DMS53 treated with DMSO at 0.1 percent for 48 hours (cell line): ENCODE results near the gene RCAN1.
A peak's percentile ranks its signal among the peaks of the same experiment; 100 is the strongest.

Experiments
- DNase-seq: peaks from one replicate; lab custom pipeline; 2025; ENCODE audit not compliant: unreplicated experiment; lab: John Stamatoyannopoulos, UW

The RCAN1 gene

DNA sequence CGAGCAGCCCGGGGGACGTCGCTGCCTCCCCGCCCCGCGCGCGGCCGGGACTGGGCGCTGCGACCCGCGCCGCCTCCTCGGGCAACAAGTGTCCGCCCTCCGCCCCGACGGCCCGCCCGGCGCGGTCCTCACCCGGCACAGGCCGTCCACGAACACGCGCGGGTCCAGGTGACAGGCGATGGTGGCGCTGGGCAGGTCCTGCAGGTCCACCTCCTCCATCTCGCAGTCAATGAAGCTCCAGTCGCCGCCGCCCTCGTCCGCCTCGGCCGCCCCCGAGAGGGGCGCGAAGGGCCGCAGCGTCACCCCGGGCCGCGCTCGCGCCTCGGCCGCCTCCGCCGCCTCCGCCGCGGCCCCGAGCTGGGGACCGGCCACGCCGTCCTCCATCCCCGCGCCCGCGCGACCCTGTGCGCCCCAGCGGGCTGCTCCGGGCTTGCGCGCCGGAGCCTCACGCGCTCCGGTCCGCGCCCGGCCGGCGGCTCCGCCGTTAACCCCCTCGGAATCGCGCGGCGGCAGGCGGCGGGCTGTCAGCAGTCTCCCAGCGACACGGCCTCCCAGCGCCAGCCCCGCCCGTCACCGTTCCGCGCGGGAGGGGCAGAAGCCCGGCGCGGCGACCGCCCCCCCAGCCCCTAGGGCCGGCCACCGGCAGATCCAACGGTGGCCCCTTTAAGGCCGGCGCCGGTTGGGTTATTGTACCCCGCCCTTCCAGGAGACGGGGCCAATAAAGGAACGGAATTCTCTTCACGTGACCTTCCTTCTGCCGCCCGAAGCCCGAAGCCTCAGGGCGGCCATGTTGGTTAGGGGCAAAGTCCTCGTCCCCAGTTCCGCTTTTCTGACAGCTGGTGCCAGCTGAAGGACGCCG lies at the start of gene RCAN1:
Gene RCAN1, minus strand, starts transcription at position 486 of the 859 bp plus-strand sequence. Its CDS starts 102 bp downstream, at position 384.
- DNase-seq: peak; percentile 87

DNA sequence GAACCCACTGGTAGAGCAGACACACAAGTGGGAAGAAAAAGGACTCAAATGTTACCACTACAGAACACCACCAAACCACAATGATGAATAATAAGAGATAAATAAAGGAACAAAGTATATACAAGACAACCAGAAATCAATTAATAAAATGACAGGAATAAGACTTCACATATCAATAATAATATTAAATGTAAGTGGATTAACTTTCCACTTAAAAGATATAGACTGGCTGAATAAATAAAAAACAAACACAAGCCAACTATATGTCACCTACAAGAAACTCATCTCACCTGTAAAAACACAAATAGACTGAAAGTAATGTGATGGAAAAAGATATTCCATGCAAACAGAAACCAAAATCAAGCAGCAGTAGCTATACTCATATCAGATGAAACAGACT lies 46.9 kb upstream of the RCAN1 start:
- DNase-seq: no peak

DNA sequence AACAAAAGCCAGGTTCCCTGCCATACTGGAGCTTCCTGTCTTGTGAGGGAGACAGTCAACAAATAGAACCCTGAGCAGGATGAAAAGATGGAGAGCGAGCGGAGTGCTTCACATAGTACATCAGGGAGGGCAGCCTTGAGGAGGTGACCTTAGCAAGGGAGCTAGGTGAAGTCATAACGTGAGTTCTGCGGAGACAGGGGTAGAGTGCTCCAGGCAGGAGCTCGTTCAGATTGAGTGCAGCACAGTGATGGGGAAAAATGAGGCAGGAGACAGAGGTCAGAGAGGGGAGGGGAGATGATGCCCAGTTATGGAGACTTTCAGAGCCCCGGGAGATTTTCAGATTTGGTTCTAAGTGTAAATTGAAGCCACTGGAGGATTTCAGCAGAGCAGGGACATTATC lies 38.6 kb upstream of the RCAN1 start:
- no peak for DNase-seq

DNA sequence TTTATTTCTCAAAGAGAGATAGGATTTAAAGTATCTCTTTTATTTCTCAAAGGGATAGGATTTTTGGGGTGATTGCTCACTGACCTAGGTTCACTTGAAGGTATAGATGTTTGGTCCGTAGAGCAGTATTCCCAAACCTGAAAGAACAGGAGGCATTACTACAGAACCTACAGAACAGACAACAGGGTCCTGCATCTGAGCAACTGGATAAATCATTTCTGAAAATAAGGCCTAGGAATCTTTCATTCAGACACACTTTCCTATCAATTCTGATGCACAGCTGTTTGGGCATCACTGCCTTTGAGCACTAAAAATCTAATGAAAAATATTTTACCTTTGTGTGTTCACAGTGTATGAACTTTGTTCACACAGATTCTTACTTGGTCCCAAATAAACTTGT lies 36.7 kb upstream of the RCAN1 start:
- no peak for DNase-seq

DNA sequence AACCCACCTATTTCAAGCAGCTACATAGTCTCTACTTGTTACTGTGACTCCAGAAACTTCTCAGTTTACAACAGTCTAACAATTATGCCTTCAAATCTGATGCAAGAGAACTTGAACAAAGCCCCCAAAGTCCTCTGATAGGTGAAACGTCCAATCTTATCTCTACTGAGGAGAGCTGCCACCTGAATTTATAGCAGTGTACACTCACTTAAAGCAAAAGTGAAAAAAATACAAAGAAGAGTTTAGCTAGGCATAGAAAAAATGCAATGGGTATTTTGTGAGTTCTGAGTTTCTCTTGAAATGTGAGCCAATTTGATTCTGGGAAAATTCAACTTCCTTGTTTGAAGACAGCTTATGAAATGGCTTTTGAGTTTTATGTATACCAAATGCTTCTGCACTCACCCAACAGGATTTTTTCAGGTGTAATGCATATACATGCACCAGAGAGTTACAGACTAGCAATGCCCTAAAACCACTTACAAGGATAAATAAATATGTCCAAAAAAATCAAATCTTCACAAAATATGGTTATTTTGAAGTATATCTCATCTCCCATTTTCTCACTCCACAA lies 36.0 kb upstream of the RCAN1 start:
- DNase-seq: no peak

DNA sequence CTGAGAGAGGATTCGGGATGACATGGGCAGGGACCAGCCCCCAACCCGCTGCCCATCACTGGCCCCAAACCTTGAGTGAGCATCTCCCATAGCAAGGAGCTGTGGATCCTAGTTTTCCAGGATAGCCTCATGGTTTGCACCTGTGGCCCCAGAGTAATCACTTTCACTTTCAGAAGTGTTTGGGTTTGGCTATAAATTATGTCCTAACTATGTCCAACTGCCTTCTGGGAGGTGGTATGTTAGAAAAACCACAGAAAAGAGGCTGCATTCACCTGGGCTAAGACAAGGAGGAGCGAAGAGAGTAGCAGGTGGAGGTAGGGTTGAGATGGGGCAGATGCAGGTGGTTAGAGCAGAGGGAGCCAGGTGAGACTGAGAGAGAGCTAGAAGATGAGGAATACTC lies 34.5 kb upstream of the RCAN1 start:
- peak; percentile 6 for DNase-seq

DNA sequence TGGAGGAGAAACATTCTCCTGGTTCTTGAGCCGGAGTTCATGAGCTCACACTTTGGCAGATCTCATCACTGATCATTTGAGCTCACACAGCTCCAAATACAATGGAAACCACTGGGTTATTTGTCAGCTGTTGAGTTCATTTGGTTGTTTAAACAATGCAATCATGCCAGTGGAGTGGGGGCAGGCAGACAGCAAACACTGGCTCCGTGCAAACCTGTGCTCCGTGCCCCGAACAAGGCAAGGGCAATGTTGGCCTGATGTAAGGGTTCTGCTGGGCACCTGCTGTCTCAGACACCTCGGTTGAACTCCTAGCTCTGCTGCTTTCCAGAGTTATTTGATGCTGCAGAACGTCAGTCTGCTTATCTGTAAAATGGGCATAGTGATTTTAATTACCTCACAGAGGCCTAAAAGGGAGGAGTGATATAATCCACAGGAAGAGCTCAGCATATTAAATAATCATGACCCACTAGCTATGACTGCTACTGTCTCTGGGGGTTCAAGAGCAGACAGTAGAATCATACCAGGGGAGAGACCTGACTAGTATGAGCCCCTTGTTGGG lies 33.9 kb upstream of the RCAN1 start:
- DNase-seq: no peak

DNA sequence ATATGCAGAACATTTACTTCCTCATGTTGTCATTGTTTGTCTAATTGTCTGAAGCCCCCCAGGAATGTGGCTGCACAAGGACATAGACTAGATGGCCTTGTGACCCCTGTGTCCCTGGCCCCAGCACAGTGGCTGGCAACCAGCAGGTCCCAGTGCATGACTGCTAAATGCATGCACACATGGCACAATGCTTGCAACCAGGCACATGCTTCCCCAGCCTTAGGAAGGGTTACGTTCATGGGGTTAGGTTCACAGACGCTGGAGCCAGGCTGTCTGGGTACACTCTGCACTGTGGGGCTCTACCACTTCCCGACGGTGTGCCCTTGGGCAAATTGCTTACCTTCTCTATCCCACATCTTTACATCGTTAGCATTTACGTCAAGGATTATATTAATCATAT lies 32.6 kb upstream of the RCAN1 start:
- no peak for DNase-seq

DNA sequence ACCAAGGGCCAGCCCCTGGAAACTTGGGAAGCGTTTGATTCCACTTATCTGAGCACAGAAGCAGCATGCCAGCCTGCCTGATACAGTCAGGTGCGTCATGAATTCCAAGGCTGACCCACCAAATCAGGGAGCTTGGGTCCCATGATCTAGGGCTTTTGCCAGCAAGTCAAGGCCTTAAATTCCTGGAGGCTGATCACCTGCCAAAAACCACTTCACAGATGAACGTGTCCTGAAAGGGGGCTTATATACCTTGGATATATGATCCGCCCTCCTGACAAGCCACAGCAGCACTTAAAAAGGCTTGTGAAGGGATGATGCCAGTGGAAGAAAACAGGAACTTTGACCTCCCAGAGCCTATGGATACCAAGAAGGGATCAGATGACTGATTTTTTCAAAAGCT lies 29.9 kb upstream of the RCAN1 start:
- DNase-seq: peak; percentile 25

DNA sequence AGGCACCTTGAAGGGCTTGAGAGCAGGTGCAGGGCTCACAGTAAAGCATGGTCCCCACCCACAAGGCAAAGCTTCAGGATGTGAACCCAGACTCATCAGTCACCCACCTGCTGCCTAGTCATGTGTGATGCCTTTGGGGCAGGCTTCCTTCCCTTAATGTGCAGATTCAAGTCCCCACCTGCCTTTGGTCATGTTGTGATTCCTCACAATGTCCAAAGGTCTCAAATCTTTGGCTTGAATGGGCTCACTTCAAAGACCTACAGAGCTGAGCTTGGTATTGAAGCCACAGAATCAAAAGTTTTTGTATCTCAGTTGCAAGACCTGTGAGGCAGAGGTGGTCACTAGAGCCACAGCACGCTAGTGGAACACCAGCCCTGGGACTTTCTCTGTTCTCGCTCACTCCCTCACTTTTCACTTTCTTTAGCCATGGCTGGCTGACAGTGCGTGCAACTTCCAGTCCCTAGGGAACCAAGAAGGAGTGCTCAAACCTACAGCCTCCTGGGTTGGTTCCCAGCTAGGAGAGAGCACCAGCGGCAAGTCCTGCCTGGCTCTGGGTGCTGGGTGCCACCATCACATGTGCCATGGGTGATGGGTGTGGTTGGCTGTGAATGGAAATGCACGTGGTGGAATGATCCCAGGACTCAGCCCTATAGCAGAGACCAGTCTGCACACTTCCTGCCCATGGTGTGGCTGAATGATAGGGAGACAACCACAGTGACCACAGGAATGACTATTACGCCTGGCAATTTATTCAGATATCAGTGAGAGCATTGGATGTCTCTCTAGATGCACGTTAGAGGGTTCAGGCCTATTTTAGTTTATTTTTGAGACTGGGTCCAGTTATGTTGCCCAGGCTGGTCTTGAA lies 27.5 kb upstream of the RCAN1 start:
- no peak for DNase-seq

DNA sequence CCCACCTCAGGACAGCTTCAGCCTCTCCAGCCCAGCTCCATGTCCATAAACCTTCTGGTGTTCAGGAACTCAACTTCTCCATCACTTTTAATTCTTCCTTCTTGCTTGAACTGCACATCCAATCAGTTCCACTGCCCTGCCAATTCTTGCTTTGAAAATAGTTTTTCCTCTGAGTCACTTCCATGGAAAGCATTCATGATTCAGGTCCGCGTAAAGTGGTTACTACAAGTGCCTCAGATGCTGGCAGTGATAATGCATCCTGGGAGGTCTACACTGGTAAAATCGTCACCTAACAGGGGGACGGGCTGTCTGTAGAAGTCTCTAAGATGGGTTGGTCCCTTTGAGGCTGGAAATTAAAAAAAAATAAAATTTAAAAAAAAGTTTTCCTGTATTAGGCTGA lies 25.9 kb upstream of the RCAN1 start:
- no peak for DNase-seq

DNA sequence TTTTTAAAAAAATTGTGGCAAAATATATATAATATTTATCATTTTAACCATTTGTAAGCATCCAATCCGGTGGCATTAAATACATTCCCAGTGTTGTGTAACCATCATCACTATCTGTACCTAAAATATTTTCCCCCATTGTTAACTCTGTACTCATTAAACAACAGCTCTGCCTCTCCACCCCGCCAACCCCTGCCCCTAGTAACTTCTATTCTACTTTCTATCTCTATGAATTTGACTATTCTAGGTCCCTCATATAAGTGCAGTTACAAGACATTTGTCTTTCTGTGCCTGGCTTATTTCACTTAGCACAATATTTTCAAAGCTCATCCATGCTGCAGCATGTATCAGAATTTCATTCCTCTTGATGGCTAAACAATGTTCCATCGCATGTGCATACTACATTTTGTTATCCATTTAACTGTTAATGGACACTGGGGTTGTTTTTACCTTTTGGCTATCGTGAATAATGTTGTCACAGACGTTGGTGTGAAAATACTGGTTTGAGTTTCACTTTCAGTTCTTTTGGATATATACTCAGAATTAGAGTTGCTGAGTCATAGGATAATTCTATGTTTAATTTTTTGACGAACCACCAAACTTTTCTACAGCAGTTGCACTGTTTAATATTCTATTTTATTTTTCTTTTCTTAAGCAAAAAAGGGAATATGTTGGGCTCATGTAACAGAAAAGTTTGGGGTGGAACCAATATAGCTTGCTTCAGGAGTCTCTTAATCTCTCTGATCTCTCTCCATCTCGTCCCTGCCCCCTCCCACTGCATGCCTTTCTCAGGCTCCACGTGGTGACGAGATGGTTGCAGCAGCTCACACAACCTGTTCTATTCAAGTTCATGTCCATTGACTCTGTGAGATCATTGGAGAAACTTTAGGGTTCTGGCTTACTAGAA lies 25.2 kb upstream of the RCAN1 start:
- DNase-seq: no peak

DNA sequence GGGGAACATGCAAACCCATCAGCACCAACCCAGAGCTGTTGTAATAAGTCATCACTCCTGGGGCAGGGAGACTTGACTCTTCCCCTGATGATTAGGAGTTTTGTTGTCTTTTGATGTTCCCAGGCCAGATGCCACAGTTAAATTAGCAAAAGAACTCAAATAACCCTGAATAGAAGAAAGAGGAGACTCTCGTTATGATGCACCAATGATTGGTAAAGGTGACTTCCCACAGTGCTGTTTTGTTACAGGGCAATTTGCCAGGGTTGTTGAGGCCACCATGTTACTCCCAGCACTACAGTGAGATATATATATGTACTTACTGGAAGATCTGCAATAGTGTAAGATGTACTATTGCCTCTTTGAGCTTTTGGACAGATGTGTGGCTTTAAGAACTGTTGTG lies 24.3 kb upstream of the RCAN1 start:
- no peak for DNase-seq

DNA sequence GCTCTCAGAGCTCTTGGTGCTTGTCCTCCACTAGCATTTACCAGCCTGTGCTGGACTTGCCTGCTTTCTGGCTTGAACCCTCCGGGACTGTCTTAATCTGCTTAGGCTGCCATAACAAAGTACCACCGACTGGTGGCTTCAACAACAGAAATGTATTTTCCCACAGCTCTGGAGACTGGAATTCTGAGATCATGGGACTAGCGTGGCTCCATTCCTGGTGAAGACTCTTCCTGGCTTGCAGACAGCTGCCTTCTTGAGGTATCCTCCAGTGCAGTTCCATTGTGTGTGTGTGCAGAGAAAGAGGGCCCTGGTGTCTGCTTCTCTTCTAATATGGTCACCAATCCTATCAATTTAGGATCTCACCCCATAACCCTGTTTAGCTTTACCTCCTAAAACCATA lies 22.0 kb upstream of the RCAN1 start:
- no peak for DNase-seq

DNA sequence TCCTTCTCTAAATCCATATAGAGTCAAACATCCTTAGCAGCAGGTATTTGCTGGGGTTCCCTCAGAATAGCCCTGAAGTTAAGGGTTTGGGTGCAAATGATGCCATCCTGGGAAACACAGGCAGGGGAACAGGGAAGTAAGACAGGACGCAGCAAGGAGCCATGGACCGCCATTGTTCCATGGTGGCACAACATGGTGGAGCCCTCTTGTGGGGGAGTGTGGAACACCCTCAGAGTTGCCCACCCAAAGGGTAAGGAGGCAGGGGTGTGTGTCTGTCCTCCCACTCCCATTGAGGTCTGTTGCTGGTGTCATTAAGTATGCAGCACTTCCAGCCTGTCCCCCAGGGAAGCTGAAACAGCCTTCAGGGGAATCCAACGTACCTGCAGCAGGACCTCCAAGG lies 20.4 kb upstream of the RCAN1 start:
- no peak for DNase-seq

DNA sequence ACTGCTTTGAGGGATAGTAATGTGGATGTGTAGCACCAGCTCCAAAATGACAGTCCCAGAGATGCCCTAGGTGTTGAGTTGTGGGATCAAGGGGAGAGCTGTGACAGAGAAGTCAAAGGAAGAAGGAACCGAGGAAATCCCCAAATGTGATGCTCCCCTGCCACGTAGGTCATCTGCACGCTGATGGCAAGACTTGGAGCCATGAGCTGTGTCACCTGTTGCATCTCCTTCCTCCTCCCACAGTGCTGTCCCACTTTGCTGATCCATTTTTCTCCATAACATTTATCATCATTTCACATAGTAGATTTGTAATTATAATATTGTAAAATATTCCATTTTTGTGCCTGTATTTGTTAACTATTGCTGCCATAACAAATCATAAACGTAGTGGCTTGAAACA lies 17.6 kb upstream of the RCAN1 start:
- no peak for DNase-seq

DNA sequence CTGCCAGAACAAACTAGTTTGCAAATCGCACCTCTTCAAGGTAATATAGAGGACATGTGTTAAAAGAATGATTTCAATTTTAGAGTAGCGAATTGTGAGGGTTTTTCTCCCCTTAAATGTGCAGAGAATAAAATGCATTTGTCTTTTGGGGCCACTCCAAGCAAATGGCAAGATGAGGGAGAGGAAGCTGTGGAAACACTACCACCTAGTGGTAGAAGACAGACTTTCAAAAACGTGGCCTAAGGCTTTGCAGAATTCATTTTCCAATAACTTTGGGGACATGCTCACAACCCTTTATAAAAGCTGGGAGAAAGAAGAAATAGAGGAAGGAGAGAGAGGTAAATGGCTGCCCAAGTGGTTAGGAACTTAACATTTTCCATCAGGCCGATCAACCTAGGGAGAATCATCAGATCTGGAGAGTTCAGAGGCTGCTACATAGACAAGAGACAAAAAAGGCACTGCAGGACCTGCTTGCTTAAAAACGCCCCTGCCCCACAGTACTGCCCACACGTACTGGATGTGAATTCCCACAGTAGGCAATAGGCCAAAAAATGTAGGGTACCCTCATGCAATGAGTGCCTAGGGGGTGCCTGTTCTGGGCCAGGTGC lies 15.7 kb upstream of the RCAN1 start:
- DNase-seq: peak; percentile 16

DNA sequence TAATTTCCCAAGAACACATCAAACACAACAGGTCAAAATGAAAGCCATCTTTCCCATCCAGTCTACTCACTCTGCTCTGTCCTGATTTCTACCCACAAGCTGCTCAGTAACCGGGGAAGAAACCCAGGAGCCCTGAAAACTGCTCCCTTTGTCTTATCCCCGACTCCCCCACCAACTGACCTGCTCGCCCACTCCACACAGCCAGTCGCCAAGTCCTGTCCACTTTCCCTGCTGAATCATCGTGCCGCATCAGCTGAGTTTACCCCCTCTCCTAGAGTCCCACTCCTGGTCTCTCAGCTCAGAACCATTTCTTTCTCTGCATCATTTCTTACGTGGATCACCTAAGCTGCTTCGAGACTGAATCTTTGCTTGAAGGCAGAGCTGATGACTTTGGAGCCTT lies 11.2 kb upstream of the RCAN1 start:
- DNase-seq: no peak

DNA sequence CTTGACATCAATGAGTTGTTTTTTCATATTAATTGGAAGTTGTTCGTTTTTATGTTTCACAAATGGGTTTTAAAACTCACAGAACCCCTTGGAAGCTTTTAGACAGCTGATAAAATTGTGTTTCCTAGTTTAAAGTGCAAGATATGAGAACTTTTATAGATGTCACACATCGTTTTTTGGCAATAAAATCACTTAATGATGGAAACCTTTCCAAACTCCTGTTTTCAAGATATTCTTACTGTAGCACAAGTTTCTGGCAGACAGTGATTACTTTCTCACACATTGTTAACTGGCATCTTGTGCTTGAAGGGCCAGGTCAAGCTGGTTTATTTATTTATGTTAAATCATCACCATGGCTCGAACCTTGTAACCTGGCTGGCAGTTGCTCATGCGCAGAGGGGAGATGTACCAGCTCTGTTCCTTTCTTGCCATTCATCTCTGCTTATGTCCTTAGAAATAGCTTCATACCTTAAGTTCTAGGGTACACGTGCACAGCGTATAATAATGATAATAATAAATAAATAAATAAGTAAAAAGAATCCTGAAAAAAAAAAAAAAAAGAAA lies 10.2 kb upstream of the RCAN1 start:
- no peak for DNase-seq

DNA sequence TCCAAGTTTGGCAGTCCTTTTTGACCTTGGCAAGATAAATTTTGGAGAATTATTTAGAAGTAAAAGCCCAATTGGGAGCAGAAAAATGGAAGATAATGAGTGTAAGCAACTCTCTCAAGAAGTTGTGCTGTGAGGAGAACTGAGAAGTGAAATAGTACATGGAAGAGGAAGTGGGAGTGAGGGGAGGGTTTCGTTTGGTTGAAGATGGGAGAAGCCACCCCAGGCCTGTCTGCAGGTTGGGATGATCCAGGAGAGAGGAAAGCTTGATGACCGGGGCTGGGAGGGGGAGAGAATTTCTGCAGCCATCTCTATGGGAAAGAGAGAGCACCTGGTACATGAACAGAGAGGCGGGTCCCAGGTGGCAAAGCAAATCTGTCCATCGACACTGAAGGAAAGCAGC lies 8.6 kb upstream of the RCAN1 start:
- DNase-seq: no peak
